GM23338 (cell line): ENCODE results near the gene ASB5. TPM values are rescaled to one million over a fixed set of nuclear protein-coding genes. Genes with fewer than 3 reads are reported as not detected.

Experiments
- ATAC-seq: fragments of 200-7000 bp; cut with Tn5 transposase; 3 replicates; pipeline ENCODE4 v1.9.1; 2020
- DNase-seq: peaks from one replicate; pipeline ENCODE4 v3.0.0-alpha.2; 2015; ENCODE audit warnings: low spot score
- H2AFZ ChIP-seq: fragments of 200-600 bp; sonication (generic); 2 replicates; pipeline ENCODE4 v1.8.0; 2016; ENCODE audit warnings: antibody characterized with exemption, mild to moderate bottlenecking, moderate library complexity
- H3F3A ChIP-seq: fragments of 200-600 bp; sonication (generic); replicated peaks from 2 replicates; pipeline ENCODE4 v1.8.0; 2017; ENCODE audit warnings: antibody characterized with exemption, mixed run types, low read depth
- H3K27ac ChIP-seq: fragments of 200-600 bp; sonication (generic); 2 replicates; pipeline ENCODE4 v1.6.1; 2016; ENCODE audit warnings: low read depth
- H3K27me3 ChIP-seq: fragments of 200-600 bp; sonication (generic); 2 replicates; pipeline ENCODE4 v1.8.0; 2016; ENCODE audit warnings: mild to moderate bottlenecking, mixed run types, moderate library complexity; ENCODE audit not compliant: insufficient read depth
- H3K36me3 ChIP-seq: fragments of 200-600 bp; sonication (generic); 2 replicates; pipeline ENCODE4 v1.8.0; 2016; ENCODE audit warnings: mild to moderate bottlenecking; ENCODE audit not compliant: insufficient read depth
- H3K4me1 ChIP-seq: fragments of 200-600 bp; sonication (generic); 2 replicates; pipeline ENCODE4 v1.8.0; 2016; ENCODE audit warnings: mild to moderate bottlenecking, moderate library complexity; ENCODE audit not compliant: insufficient read depth
- H3K4me2 ChIP-seq: fragments of 200-600 bp; sonication (generic); 2 replicates; pipeline ENCODE4 v1.7.1; 2017; ENCODE audit warnings: mixed run types
- H3K4me3 ChIP-seq: fragments of 200-600 bp; sonication (generic); 2 replicates; pipeline ENCODE4 v1.6.1; 2016; ENCODE audit warnings: mixed run types
- H3K79me2 ChIP-seq: fragments of 200-600 bp; sonication (generic); replicated peaks from 2 replicates; pipeline ENCODE4 v1.8.0; 2017; ENCODE audit warnings: mild to moderate bottlenecking; ENCODE audit not compliant: insufficient read depth
- H3K9me2 ChIP-seq: fragments of 200-600 bp; sonication (generic); 2 replicates; pipeline ENCODE4 v1.8.0; 2017; ENCODE audit not compliant: insufficient read depth
- H4K20me1 ChIP-seq: fragments of 200-600 bp; sonication (generic); replicated peaks from 2 replicates; pipeline ENCODE4 v1.8.0; 2017; ENCODE audit warnings: mild to moderate bottlenecking; ENCODE audit not compliant: insufficient read depth
- H3K27ac Mint-ChIP-seq: 2 replicates; pipeline ENCODE4 v1.8.0; 2020; ENCODE audit warnings: inconsistent platforms, mild to moderate bottlenecking, moderate library complexity, mixed read lengths
- H3K27me3 Mint-ChIP-seq: 3 replicates; pipeline ENCODE4 v1.8.0; 2022; ENCODE audit warnings: low read depth, mild to moderate bottlenecking, moderate library complexity, mixed read lengths, inconsistent platforms; ENCODE audit not compliant: insufficient read depth, poor library complexity
- H3K36me3 Mint-ChIP-seq: 3 replicates; pipeline ENCODE4 v1.8.0; 2021; ENCODE audit warnings: low read depth, mild to moderate bottlenecking, inconsistent platforms, moderate library complexity, mixed read lengths
- H3K4me1 Mint-ChIP-seq: 3 replicates; pipeline ENCODE4 v1.8.0; 2020; ENCODE audit warnings: mild to moderate bottlenecking, inconsistent platforms, mixed read lengths
- H3K4me3 Mint-ChIP-seq: 3 replicates; pipeline ENCODE4 v1.8.0; 2021; ENCODE audit warnings: moderate library complexity, mild to moderate bottlenecking, inconsistent platforms, mixed read lengths
- H3K9me3 Mint-ChIP-seq: 3 replicates; pipeline ENCODE4 v1.8.0; 2020; ENCODE audit warnings: moderate library complexity, mild to moderate bottlenecking, inconsistent platforms, mixed read lengths
- CREB1 ChIP-seq: fragments of 250-450 bp; sonication (Bioruptor Pico); IDR thresholded peaks from 2 replicates; pipeline ENCODE4 v1.5.0; 2020; ENCODE audit warnings: low read depth, mild to moderate bottlenecking, moderate library complexity
- CTCF ChIP-seq, 2 experiments: fragments of 200-600 bp in 1 of 2; sonication (generic) in 1 of 2; conservative IDR thresholded peaks; 2 replicates each; pipeline versions ENCODE4 v1.5.1 to v1.6.1; 2016 to 2017; ENCODE audit warnings: antibody characterized with exemption in 2 of 2, low read depth in 2 of 2, mild to moderate bottlenecking in 2 of 2, moderate library complexity in 1 of 2
- EZH2 ChIP-seq: fragments of 200-600 bp; sonication (generic); IDR thresholded peaks from one replicate; pipeline ENCODE4 v1.8.0; 2017; ENCODE audit warnings: antibody characterized with exemption, mild to moderate bottlenecking, low read depth; ENCODE audit not compliant: unreplicated experiment
- EZH2phosphoT487 ChIP-seq: fragments of 200-600 bp; sonication (generic); IDR thresholded peaks from one replicate; pipeline ENCODE4 v1.8.1; 2018; ENCODE audit warnings: antibody characterized with exemption; ENCODE audit not compliant: unreplicated experiment
- NANOG ChIP-seq: IDR thresholded peaks from 2 replicates; pipeline ENCODE4 v1.6.1; 2016; ENCODE audit warnings: antibody characterized with exemption, borderline replicate concordance
- STAT1 ChIP-seq: IDR thresholded peaks from one replicate; pipeline ENCODE4 v1.6.1; 2016; ENCODE audit warnings: antibody characterized with exemption; ENCODE audit not compliant: unreplicated experiment
- ZNF114 ChIP-seq: fragments of 250-450 bp; sonication (Bioruptor Pico); IDR thresholded peaks from 2 replicates; pipeline ENCODE4 v1.5.0; 2020; ENCODE audit warnings: mild to moderate bottlenecking, moderate library complexity
- ZNF462 ChIP-seq: fragments of 250-450 bp; sonication (Bioruptor Pico); IDR thresholded peaks from 2 replicates; pipeline ENCODE4 v1.5.0; 2020; ENCODE audit warnings: mild to moderate bottlenecking, moderate library complexity
- polyA plus RNA-seq: library from polyadenylated mRNA; unstranded; fragments of >200 nt; fragmentation: Nextera tagmentation; extraction: Ambion mirVana; gene quantifications from 2 replicates; pipeline ENCODE4 v1.2.1, GENCODE V29; 2016
- total RNA-seq: library from RNA; depleted of rRNA; stranded (reverse); fragments of >200 nt; shearing (Covaris generic); gene quantifications from 2 replicates; pipeline ENCODE4 v1.2.3, GENCODE V29; 2014
- TF ChIP-seq, protein P1 (sequence below): IDR thresholded peaks from one replicate; pipeline ENCODE4 v1.6.1; 2018; ENCODE audit warnings: antibody characterized with exemption; ENCODE audit not compliant: unreplicated experiment

ASB5 gene
- total and polyA plus RNA-seq, 2 experiments from 2014 or later: not detected

GRCh38 chr4:176238157-176238610 is 30.8 kb downstream of the ASB5 start:
- H3K79me2 ChIP-seq: no peaks in the 10 kb centered on the region
- H3K9me3 Mint-ChIP-seq: no peaks in the 10 kb centered on the region
- H3K4me3 Mint-ChIP-seq: no peak overlapping the region
- DNase-seq: no peak
- no peak overlapping the region for H3K27ac ChIP-seq
- H3K27ac Mint-ChIP-seq: no peak overlapping the region
- no peaks in the 10 kb centered on the region for H4K20me1 ChIP-seq
- H3K36me3 ChIP-seq: no peaks in the 10 kb centered on the region
- H3K4me1 ChIP-seq: 0 out of 2 replicates have a peak, but pooled peaks cover 3% of the 10 kb centered on the region
- no peaks in the 10 kb centered on the region for H3K27me3 Mint-ChIP-seq
- TF ChIP-seq NANOG (no peak), ZNF462 (CRISPR knock-in tag) (no peak), STAT1 (no peak), EZH2phosphoT487 (no peak), EZH2 (no peak), ZNF114 (CRISPR knock-in tag) (no peak), CTCF (conservative IDR thresholded peaks at IDR 0.05; ENCODE audit: low read depth in 2 of 2) (no peak), CREB1 (CRISPR knock-in tag) (no peak)
- TF ChIP-seq, protein P1, sequence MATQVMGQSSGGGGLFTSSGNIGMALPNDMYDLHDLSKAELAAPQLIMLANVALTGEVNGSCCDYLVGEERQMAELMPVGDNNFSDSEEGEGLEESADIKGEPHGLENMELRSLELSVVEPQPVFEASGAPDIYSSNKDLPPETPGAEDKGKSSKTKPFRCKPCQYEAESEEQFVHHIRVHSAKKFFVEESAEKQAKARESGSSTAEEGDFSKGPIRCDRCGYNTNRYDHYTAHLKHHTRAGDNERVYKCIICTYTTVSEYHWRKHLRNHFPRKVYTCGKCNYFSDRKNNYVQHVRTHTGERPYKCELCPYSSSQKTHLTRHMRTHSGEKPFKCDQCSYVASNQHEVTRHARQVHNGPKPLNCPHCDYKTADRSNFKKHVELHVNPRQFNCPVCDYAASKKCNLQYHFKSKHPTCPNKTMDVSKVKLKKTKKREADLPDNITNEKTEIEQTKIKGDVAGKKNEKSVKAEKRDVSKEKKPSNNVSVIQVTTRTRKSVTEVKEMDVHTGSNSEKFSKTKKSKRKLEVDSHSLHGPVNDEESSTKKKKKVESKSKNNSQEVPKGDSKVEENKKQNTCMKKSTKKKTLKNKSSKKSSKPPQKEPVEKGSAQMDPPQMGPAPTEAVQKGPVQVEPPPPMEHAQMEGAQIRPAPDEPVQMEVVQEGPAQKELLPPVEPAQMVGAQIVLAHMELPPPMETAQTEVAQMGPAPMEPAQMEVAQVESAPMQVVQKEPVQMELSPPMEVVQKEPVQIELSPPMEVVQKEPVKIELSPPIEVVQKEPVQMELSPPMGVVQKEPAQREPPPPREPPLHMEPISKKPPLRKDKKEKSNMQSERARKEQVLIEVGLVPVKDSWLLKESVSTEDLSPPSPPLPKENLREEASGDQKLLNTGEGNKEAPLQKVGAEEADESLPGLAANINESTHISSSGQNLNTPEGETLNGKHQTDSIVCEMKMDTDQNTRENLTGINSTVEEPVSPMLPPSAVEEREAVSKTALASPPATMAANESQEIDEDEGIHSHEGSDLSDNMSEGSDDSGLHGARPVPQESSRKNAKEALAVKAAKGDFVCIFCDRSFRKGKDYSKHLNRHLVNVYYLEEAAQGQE: no peak
- no peak for ATAC-seq
- no peak overlapping the region for H3K4me2 ChIP-seq
- H3K36me3 Mint-ChIP-seq: no peaks in the 10 kb centered on the region
- no peak overlapping the region for H3K4me3 ChIP-seq
- no peaks in the 10 kb centered on the region for H3F3A ChIP-seq
- H3K4me1 Mint-ChIP-seq: peaks cover 13% of the 10 kb centered on the region; the same call in 2 of the 3 replicates
- H2AFZ ChIP-seq: no peak overlapping the region
- H3K27me3 ChIP-seq: no peaks in the 10 kb centered on the region
- H3K9me2 ChIP-seq: no peaks in the 10 kb centered on the region
